ENCODE measurements around the gene TKTL1.

DNA sequence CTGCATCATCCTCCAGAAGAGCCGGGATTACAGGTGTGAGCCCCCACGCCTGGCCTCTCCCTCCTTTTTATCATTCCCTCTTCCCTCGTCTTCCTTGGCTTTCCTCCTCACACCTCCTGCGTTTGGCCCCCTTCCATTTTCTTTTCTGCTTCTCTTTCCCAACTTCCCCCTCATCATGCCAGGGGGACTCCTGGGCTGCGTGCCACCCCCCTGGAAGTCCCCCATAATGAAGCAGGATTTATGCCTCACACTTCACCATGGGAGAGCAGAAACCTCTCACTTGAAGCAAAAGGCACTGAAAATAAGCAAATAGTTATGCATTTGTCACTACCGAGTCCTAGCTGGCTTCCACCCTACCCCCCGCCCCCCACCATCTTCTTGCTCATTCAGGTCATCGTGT, 7.9 kb downstream of the TKTL1 start:
- TF ChIP-seq FOXP2 (optimal IDR thresholded peaks at IDR 0.05; ENCODE audit: borderline replicate concordance, extremely low read depth, extremely low read length, insufficient read depth) = no peak
- TF ChIP-seq POLR2AphosphoS5 (IDR thresholded peaks at IDR 0.05; ENCODE audit: low read depth, low read length) = no peak
- TF ChIP-seq, protein P1, sequence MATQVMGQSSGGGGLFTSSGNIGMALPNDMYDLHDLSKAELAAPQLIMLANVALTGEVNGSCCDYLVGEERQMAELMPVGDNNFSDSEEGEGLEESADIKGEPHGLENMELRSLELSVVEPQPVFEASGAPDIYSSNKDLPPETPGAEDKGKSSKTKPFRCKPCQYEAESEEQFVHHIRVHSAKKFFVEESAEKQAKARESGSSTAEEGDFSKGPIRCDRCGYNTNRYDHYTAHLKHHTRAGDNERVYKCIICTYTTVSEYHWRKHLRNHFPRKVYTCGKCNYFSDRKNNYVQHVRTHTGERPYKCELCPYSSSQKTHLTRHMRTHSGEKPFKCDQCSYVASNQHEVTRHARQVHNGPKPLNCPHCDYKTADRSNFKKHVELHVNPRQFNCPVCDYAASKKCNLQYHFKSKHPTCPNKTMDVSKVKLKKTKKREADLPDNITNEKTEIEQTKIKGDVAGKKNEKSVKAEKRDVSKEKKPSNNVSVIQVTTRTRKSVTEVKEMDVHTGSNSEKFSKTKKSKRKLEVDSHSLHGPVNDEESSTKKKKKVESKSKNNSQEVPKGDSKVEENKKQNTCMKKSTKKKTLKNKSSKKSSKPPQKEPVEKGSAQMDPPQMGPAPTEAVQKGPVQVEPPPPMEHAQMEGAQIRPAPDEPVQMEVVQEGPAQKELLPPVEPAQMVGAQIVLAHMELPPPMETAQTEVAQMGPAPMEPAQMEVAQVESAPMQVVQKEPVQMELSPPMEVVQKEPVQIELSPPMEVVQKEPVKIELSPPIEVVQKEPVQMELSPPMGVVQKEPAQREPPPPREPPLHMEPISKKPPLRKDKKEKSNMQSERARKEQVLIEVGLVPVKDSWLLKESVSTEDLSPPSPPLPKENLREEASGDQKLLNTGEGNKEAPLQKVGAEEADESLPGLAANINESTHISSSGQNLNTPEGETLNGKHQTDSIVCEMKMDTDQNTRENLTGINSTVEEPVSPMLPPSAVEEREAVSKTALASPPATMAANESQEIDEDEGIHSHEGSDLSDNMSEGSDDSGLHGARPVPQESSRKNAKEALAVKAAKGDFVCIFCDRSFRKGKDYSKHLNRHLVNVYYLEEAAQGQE (IDR thresholded peaks at IDR 0.05; ENCODE audit: insufficient read depth in 1 of 2, low read depth in 2 of 2, low read length in 2 of 2) = no peak
- TF ChIP-seq TAF1 (IDR thresholded peaks at IDR 0.05; ENCODE audit: borderline replicate concordance, insufficient read depth, low read length) = no peak

Measured in PFSK-1 (cell line).